ENCODE data around the gene SETX. TPM values are rescaled to one million over a fixed set of nuclear protein-coding genes. Genes with fewer than 3 reads are reported as not detected.

The SETX gene
- total and polyA plus RNA-seq, 10 of the 15 experiments (the other 5 are each of a cell fraction or from before 2014, with no cell fraction given): 15.8 to 75.7 (median 37.0) TPM

DNA sequence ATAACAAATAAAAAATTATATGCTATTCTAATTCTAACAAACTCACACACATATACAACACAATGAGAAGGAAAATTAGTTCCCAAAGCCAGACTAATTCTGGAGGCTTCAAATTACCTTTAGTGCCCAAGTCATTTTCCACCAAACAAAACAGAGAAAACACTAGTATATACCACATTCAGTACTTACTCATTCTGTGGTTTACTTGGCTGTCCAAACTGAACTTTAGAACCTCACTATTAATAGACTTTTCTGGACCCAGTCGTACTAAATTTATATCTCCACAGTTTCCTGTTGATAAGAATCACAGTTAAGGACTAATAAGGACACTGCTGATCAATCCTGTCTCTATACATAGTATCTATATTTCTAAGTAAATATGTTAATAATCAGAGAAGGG lies 66.4 kb downstream of the SETX start (continued):
- TF ChIP-seq, protein P1, sequence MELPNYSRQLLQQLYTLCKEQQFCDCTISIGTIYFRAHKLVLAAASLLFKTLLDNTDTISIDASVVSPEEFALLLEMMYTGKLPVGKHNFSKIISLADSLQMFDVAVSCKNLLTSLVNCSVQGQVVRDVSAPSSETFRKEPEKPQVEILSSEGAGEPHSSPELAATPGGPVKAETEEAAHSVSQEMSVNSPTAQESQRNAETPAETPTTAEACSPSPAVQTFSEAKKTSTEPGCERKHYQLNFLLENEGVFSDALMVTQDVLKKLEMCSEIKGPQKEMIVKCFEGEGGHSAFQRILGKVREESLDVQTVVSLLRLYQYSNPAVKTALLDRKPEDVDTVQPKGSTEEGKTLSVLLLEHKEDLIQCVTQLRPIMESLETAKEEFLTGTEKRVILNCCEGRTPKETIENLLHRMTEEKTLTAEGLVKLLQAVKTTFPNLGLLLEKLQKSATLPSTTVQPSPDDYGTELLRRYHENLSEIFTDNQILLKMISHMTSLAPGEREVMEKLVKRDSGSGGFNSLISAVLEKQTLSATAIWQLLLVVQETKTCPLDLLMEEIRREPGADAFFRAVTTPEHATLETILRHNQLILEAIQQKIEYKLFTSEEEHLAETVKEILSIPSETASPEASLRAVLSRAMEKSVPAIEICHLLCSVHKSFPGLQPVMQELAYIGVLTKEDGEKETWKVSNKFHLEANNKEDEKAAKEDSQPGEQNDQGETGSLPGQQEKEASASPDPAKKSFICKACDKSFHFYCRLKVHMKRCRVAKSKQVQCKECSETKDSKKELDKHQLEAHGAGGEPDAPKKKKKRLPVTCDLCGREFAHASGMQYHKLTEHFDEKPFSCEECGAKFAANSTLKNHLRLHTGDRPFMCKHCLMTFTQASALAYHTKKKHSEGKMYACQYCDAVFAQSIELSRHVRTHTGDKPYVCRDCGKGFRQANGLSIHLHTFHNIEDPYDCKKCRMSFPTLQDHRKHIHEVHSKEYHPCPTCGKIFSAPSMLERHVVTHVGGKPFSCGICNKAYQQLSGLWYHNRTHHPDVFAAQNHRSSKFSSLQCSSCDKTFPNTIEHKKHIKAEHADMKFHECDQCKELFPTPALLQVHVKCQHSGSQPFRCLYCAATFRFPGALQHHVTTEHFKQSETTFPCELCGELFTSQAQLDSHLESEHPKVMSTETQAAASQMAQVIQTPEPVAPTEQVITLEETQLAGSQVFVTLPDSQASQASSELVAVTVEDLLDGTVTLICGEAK (IDR thresholded peaks at IDR 0.05; ENCODE audit: borderline replicate concordance): no peak
- no peak for TF ChIP-seq TAF1 (IDR thresholded peaks at IDR 0.05; ENCODE audit: borderline replicate concordance, low read depth, low read length)
- TF ChIP-seq, protein P2, sequence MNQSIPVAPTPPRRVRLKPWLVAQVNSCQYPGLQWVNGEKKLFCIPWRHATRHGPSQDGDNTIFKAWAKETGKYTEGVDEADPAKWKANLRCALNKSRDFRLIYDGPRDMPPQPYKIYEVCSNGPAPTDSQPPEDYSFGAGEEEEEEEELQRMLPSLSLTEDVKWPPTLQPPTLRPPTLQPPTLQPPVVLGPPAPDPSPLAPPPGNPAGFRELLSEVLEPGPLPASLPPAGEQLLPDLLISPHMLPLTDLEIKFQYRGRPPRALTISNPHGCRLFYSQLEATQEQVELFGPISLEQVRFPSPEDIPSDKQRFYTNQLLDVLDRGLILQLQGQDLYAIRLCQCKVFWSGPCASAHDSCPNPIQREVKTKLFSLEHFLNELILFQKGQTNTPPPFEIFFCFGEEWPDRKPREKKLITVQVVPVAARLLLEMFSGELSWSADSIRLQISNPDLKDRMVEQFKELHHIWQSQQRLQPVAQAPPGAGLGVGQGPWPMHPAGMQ (IDR thresholded peaks at IDR 0.05; ENCODE audit: borderline replicate concordance): no peak
- no peak for TF ChIP-seq FOXK2 (IDR thresholded peaks at IDR 0.05)
- no peak for TF ChIP-seq IRF4 (IDR thresholded peaks at IDR 0.05; ENCODE audit: low read depth, low read length)
- no peak for TF ChIP-seq NR2C2 (IDR thresholded peaks at IDR 0.05; ENCODE audit: borderline replicate concordance, control insufficient read depth, insufficient read length, low read depth)

GRCh38 chr9:132287256-132287760 lies 67.5 kb downstream of the SETX start:
- no peaks in the 10 kb centered on the region for H4K20me1 ChIP-seq (ENCODE audit: control insufficient read depth, insufficient read depth)
- DNase-seq (ENCODE audit: low read depth, low spot score): no peak
- in situ Hi-C loops (cut with MboI) (no loop called here), intact Hi-C loops (cut with micrococcal nuclease; ENCODE audit: unreplicated experiment) (no loop called here)
- H3K9me3 ChIP-seq (replicated peaks; ENCODE audit: control insufficient read depth, insufficient read depth, low read length): no peaks in the 10 kb centered on the region
- no peaks in the 10 kb centered on the region for H3K27me3 ChIP-seq (replicated peaks in 1 of 2; ENCODE audit: control insufficient read depth in 2 of 2, insufficient read depth in 2 of 2, low read length in 1 of 2)
- no peaks in the 10 kb centered on the region for H3K79me2 ChIP-seq (ENCODE audit: control insufficient read depth, insufficient read depth, low read length)
- RAD21 ChIA-PET (ENCODE audit: unreplicated experiment): no interaction called here
- 99% methylated on average over 3 of the region's 3 CpGs for WGBS (ENCODE audit: insufficient coverage, insufficient replicate concordance, low lambda C conversion rate, missing lambda C conversion rate)
- FAIRE-seq: no peak
- TF ChIP-seq, protein P3, sequence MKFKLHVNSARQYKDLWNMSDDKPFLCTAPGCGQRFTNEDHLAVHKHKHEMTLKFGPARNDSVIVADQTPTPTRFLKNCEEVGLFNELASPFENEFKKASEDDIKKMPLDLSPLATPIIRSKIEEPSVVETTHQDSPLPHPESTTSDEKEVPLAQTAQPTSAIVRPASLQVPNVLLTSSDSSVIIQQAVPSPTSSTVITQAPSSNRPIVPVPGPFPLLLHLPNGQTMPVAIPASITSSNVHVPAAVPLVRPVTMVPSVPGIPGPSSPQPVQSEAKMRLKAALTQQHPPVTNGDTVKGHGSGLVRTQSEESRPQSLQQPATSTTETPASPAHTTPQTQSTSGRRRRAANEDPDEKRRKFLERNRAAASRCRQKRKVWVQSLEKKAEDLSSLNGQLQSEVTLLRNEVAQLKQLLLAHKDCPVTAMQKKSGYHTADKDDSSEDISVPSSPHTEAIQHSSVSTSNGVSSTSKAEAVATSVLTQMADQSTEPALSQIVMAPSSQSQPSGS (IDR thresholded peaks at IDR 0.05; ENCODE audit: low read length): no peak
- no peak for TF ChIP-seq HDGF (IDR thresholded peaks at IDR 0.05)
- no peak for TF ChIP-seq NR2F1 (conservative IDR thresholded peaks at IDR 0.05)
- no peak for TF ChIP-seq MYC (IDR thresholded peaks at IDR 0.05; ENCODE audit: insufficient read depth, insufficient read length, insufficient replicate concordance, low read length, severe bottlenecking)
- CTCF ChIA-PET: interaction anchor here (0.9 to 1.2 kb wide), 2 partner anchors 117 kb away, joined by 3 to 4 read pairs; no protein-coding TSS in a partner anchor
- peaks cover 12 to 33% of the 10 kb centered on the region in 2 experiments for H3K36me3 ChIP-seq (ENCODE audit: control insufficient read depth in 2 of 2, insufficient read depth in 2 of 2, low read length in 1 of 2)
- H3K4me2 ChIP-seq (ENCODE audit: control insufficient read depth, insufficient read depth): no peak overlapping the region
- no peak overlapping the region for H2AFZ ChIP-seq (ENCODE audit: control insufficient read depth, low read depth, low read length)
- no peak for ATAC-seq
- H3K9ac ChIP-seq (ENCODE audit: control insufficient read depth, insufficient read depth, low read length): no peak overlapping the region
- SMC1A ChIA-PET (ENCODE audit: uncharacterized antibody, unreplicated experiment): interaction anchor here (1.1 kb wide), 1 partner anchor 10 kb away, joined by 3 read pairs; no protein-coding TSS in a partner anchor
- H3K4me1 ChIP-seq (ENCODE audit: control insufficient read depth, insufficient read depth, low read length): no peaks in the 10 kb centered on the region
- H3K4me3 ChIP-seq: no peak overlapping the region
- BruUV-seq (replicated peaks): no TSS peak
- POLR2A ChIA-PET: no interaction called here
- H3K27ac ChIP-seq (ENCODE audit: control insufficient read depth, insufficient read depth): no peak overlapping the region

Measured in GM12878 (cell line).